HepG2 (cell line): ENCODE data around the gene ZNRF3. TPM values are rescaled to one million over a fixed set of nuclear protein-coding genes. Genes with fewer than 3 reads are reported as not detected.

Experiments
- GLI4 ChIP-seq: sonication (generic); formaldehyde crosslinking; IDR thresholded peaks from 2 replicates; pipeline ENCODE4 v1.5.1; 2020; ENCODE audit warnings: missing genetic modification reagents, mild to moderate bottlenecking, moderate library complexity, borderline replicate concordance
- MXD4 ChIP-seq: IDR thresholded peaks from 2 replicates; pipeline ENCODE4 v1.6.1; 2016; ENCODE audit warnings: mild to moderate bottlenecking, missing biosample characterization, missing genetic modification reagents
- NONO ChIP-seq, 2 experiments: fragments of 450-650 bp in 1 of 2; sonication (generic) in 1 of 2; formaldehyde crosslinking in 1 of 2; IDR thresholded peaks in 1 of 2; conservative IDR thresholded peaks in 1 of 2; 2 replicates each; pipeline versions ENCODE4 v1.6.1 to v1.8.0; 2017 to 2022; ENCODE audit warnings: mild to moderate bottlenecking in 1 of 2, missing genetic modification reagents in 1 of 2, moderate library complexity in 1 of 2
- SALL1 ChIP-seq: sonication (generic); formaldehyde crosslinking; IDR thresholded peaks from 2 replicates; pipeline ENCODE4 v1.8.0; 2022; ENCODE audit warnings: mild to moderate bottlenecking, missing genetic modification reagents
- SMC3 ChIP-seq: IDR thresholded peaks from 2 replicates; pipeline ENCODE4 v1.6.1; 2011; ENCODE audit warnings: low read length, improper control_type of control experiment
- SP1 ChIP-seq, 2 experiments: fragments of 450-650 bp in 1 of 2; sonication (generic) in 1 of 2; formaldehyde crosslinking in 1 of 2; IDR thresholded peaks; 2 replicates each; pipeline versions ENCODE4 v1.4.0 to v1.6.1; 2016 to 2020; ENCODE audit warnings: missing genetic modification reagents in 1 of 2
- TAF1 ChIP-seq: sonication (generic); formaldehyde crosslinking; IDR thresholded peaks from 2 replicates; pipeline ENCODE4 v1.4.0; 2020; ENCODE audit warnings: missing genetic modification reagents
- ZFY ChIP-seq: sonication (generic); formaldehyde crosslinking; IDR thresholded peaks from 2 replicates; pipeline ENCODE4 v1.4.0; 2020; ENCODE audit warnings: missing genetic modification reagents
- ZNF142 ChIP-seq: sonication (generic); formaldehyde crosslinking; IDR thresholded peaks from 2 replicates; pipeline ENCODE4 v1.4.0; 2020; ENCODE audit warnings: missing genetic modification reagents
- polyA plus RNA-seq, 8 experiments: library from polyadenylated mRNA; depleted of rRNA in 3 of 8; stranded (reverse) in 7 of 8; unstranded in 1 of 8; fragments of >200 nt; fragmentation: Illumina TruSeq in 4 of 8; extraction: Trizol in 4 of 8; gene quantifications; 2 replicates each; pipeline versions ENCODE4 v1.2.1 to v1.2.3, GENCODE V29; 2011 to 2016; ENCODE audit warnings: low read depth in 4 of 8, missing spikeins in 1 of 8, mixed read lengths in 1 of 8; ENCODE audit not compliant: insufficient read depth in 1 of 8
- total RNA-seq, 5 experiments: library from RNA; depleted of rRNA; stranded (reverse); fragments of >200 nt; fragmentation: Illumina TruSeq; extraction: Trizol; gene quantifications; 2 replicates each; pipeline ENCODE4 v1.2.3, GENCODE V29; 2016; ENCODE audit warnings: low read depth in 1 of 5
- TF ChIP-seq, protein P1 (sequence below): IDR thresholded peaks from 2 replicates; pipeline ENCODE4 v1.6.1; 2016; ENCODE audit warnings: control low read depth
- TF ChIP-seq, protein P2 (sequence below): sonication (generic); formaldehyde crosslinking; IDR thresholded peaks from 2 replicates; pipeline ENCODE4 v1.8.1; 2023; ENCODE audit warnings: mild to moderate bottlenecking, missing genetic modification reagents
- TF ChIP-seq, protein P3 (sequence below): IDR thresholded peaks from 2 replicates; pipeline ENCODE4 v1.6.1; 2016; ENCODE audit warnings: missing compliant biosample characterization, missing genetic modification reagents, borderline replicate concordance
- TF ChIP-seq, protein P4 (sequence below): sonication (generic); formaldehyde crosslinking; IDR thresholded peaks from 2 replicates; pipeline ENCODE4 v1.4.0; 2020; ENCODE audit warnings: missing genetic modification reagents
- TF ChIP-seq, protein P5 (sequence below): sonication (generic); formaldehyde crosslinking; conservative IDR thresholded peaks from 2 replicates; pipeline ENCODE4 v1.4.0; 2020; ENCODE audit warnings: missing genetic modification reagents

Gene ZNRF3
- total and polyA plus RNA-seq, 2 of the 13 experiments (the other 11 are each of a cell fraction or from before 2014, with no cell fraction given), result 20.3 to 36.7 TPM

- TF ChIP-seq ZNF142 (CRISPR knock-in tag) (no peak), MXD4 (CRISPR knock-in tag) (peak; percentile 87), SALL1 (CRISPR knock-in tag) (peak; percentile 51), ZFY (CRISPR knock-in tag) (peak; percentile 64), TAF1 (CRISPR knock-in tag) (peak; percentile 33; the same call in 1 of the 2 replicates), SP1 (IDR thresholded peaks at IDR 0.05) (no peak), SP1 (CRISPR knock-in tag; IDR thresholded peaks at IDR 0.05) (peak; percentile 2; the same call in 1 of the 2 replicates), SMC3 (no peak), NONO (IDR thresholded peaks at IDR 0.05) (no peak), NONO (CRISPR knock-in tag; conservative IDR thresholded peaks at IDR 0.05) (peak; percentile 20; the same call in 1 of the 2 replicates), GLI4 (CRISPR knock-in tag) (0 out of 2 replicates have a peak, but pooled peaks have one; percentile 54)
- TF ChIP-seq, protein P1, sequence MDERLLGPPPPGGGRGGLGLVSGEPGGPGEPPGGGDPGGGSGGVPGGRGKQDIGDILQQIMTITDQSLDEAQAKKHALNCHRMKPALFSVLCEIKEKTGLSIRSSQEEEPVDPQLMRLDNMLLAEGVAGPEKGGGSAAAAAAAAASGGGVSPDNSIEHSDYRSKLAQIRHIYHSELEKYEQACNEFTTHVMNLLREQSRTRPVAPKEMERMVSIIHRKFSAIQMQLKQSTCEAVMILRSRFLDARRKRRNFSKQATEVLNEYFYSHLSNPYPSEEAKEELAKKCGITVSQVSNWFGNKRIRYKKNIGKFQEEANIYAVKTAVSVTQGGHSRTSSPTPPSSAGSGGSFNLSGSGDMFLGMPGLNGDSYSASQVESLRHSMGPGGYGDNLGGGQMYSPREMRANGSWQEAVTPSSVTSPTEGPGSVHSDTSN (CRISPR knock-in tag), result no peak
- TF ChIP-seq, protein P2, sequence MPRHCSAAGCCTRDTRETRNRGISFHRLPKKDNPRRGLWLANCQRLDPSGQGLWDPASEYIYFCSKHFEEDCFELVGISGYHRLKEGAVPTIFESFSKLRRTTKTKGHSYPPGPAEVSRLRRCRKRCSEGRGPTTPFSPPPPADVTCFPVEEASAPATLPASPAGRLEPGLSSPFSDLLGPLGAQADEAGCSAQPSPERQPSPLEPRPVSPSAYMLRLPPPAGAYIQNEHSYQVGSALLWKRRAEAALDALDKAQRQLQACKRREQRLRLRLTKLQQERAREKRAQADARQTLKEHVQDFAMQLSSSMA, result no peak
- TF ChIP-seq, protein P3, sequence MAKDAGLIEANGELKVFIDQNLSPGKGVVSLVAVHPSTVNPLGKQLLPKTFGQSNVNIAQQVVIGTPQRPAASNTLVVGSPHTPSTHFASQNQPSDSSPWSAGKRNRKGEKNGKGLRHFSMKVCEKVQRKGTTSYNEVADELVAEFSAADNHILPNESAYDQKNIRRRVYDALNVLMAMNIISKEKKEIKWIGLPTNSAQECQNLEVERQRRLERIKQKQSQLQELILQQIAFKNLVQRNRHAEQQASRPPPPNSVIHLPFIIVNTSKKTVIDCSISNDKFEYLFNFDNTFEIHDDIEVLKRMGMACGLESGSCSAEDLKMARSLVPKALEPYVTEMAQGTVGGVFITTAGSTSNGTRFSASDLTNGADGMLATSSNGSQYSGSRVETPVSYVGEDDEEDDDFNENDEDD (CRISPR knock-in tag), result no peak
- TF ChIP-seq, protein P4, sequence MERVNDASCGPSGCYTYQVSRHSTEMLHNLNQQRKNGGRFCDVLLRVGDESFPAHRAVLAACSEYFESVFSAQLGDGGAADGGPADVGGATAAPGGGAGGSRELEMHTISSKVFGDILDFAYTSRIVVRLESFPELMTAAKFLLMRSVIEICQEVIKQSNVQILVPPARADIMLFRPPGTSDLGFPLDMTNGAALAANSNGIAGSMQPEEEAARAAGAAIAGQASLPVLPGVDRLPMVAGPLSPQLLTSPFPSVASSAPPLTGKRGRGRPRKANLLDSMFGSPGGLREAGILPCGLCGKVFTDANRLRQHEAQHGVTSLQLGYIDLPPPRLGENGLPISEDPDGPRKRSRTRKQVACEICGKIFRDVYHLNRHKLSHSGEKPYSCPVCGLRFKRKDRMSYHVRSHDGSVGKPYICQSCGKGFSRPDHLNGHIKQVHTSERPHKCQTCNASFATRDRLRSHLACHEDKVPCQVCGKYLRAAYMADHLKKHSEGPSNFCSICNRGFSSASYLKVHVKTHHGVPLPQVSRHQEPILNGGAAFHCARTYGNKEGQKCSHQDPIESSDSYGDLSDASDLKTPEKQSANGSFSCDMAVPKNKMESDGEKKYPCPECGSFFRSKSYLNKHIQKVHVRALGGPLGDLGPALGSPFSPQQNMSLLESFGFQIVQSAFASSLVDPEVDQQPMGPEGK (CRISPR knock-in tag), result peak; percentile 73
- TF ChIP-seq, protein P5, sequence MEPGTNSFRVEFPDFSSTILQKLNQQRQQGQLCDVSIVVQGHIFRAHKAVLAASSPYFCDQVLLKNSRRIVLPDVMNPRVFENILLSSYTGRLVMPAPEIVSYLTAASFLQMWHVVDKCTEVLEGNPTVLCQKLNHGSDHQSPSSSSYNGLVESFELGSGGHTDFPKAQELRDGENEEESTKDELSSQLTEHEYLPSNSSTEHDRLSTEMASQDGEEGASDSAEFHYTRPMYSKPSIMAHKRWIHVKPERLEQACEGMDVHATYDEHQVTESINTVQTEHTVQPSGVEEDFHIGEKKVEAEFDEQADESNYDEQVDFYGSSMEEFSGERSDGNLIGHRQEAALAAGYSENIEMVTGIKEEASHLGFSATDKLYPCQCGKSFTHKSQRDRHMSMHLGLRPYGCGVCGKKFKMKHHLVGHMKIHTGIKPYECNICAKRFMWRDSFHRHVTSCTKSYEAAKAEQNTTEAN (CRISPR knock-in tag), result 0 out of 2 replicates have a peak, but pooled peaks have one; percentile 43
Measured at GRCh38 chr22:29004647-29005371, 121.4 kb downstream of the ZNRF3 start (continued).
